GM18507 (cell line): Measurements from ENCODE around the gene TGFB2.

Source experiments
- DNase-seq: peaks from one replicate; pipeline ENCODE4 v3.0.0; 2011; ENCODE audit warnings: low read depth; ENCODE audit not compliant: insufficient read length; ENCODE audit errors: extremely low spot score
- FAIRE-seq: peaks from 2 replicates; lab custom pipeline; 2011; peaks lifted over from hg19 to GRCh38; lab: Jason Lieb, UNC

Gene TGFB2

DNA sequence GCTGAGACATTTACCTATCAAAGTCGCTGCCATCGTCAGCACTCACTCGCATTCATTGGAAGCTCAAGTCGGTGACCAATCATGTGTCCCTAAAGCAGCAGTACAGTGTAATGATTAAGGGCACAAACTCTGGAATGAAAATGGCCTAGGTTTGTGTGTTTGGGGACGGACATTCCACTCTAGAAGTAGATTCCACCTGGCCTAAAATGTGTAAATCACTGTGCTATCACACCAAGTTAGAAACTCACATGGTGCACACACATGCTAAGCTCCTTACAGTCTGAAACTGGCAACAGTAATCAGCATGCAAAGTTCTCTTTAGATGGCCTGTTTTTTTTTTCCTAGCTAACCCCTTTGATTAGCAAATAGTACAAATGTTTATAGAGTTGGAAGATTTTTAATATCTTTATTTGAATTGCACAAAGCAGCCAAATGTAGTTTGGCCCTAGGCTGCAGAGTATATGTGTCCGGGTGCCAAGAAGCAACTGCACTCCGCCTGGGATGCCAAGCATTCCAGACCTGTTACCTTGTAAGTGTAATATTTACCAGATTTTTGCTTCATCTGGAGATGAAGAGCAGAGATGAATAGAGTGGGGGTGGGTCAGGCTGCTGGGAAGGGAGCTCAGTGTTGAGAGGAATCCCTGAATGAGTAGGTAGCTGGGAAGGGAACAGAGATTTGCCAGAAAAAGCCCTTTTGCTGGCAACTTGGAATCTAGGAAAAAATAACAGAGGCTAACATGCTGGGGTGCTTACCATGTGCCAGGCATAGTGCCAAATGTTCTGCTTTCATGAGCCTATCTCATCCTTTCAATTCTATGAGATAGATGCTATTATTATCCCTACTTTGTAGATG, 35.2 kb downstream of the TGFB2 start:
- no peak for FAIRE-seq

GRCh38 chr1:218382261-218382660, 37.1 kb downstream of the TGFB2 start:
- FAIRE-seq (no peak), DNase-seq (no peak)

More for the DNA sequence above, 35.2 kb downstream of the TGFB2 start:
- DNase-seq, result no peak

DNA sequence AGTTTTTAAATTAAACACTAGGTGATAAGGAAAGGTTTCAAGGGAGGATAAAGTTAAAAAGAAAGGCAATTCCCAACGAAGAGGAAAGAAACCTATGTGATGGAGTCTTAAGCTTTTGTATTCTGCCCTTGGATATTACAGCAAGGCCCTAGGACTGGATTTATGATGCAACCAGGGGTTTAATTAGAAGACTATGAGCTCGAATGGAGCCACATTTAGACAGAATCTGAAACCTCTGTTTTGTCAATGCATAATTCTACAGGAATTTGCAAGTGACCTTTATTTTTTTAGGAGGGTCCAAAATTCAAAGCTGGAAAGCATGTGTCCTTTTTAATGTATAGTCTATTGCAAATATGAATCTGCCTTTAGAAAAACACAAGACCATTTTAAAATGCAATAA, 37.9 kb downstream of the TGFB2 start:
- DNase-seq (no peak), FAIRE-seq (no peak)

GRCh38 chr1:218383681-218384080, 38.5 kb downstream of the TGFB2 start:
- DNase-seq (no peak), FAIRE-seq (no peak)

GRCh38 chr1:218384581-218384993, 39.5 kb downstream of the TGFB2 start:
- FAIRE-seq (no peak), DNase-seq (no peak)

DNA sequence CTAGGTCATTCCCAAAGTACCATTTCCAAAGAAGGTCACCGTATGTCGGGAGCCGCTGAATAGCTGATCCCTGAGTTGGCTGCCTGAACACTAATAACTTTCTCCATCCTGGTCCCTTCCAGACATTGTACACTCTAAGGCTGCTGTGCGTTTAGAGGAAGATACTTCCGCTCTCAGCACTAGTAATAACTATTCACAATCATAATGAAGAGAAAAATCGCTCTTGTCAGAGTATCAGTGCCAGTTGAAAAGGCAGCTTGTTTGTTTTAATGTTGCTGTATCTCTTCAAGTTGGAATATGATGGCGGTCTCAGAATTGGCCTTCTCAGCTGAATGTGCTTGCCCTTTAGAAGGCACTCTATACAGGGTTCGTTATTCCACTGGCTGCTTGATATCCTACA, 43.5 kb downstream of the TGFB2 start:
- DNase-seq (no peak), FAIRE-seq (no peak)

DNA sequence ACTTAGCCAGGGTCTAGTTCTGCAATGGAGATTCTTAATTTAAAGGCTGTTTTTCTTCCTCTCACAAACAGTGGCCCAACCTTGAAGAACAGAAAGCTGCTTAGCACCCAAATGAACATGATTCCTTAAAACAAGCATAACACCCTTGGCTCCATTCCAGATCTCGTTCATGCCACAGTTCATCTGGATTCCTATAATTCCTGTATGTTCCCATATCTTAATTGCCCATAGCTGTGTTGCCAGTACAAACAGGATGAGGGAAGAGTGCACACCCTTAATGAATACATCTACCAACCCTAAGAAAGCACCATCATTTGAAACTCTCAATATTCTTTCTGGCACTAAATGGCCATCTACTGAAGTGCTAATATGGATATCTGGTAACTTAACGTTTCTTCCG, 45.5 kb downstream of the TGFB2 start:
- FAIRE-seq (no peak), DNase-seq (no peak)

DNA sequence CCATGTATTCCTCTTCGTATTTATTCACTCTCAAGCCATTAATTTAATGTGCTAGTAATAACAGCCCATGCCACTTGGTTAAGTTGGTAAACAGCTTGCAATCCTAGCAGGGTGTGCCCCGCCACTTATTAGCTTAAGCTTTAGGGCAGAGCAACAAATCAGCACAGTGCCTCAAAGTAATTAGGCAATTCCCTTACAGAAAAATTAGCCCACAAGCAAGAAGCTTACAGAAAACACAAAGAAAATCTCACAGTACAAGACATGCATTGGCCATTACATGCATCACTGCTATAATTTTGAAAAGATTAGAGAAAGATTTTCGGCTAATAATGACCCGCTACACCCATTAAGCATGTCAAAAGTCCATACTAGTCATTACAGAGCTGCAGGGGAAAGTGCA, 47.6 kb downstream of the TGFB2 start:
- DNase-seq, result no peak
- no peak for FAIRE-seq

GRCh38 chr1:218394416-218394815, 49.3 kb downstream of the TGFB2 start:
- no peak for DNase-seq
- no peak for FAIRE-seq

GRCh38 chr1:218394989-218395388, 49.9 kb downstream of the TGFB2 start:
- FAIRE-seq (no peak), DNase-seq (no peak)

DNA sequence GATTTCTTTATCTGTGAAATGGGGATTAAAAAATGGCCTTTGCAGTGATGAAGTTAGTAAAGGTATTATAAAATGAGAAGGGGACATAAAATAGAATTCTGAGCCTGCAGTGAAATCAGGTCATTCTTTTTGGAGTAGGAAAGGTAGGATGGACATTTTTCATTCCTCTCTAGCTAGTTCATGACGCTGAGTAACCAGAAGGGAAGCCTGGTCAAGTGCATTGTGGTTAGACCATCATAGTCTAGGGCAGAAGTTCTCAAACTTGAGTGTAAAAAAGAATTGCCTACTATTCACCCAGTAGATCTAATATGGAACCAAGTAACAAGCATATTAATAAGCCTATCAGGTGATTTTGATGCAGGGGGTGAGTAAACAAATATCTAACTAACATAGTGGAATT, 50.8 kb downstream of the TGFB2 start:
- DNase-seq (no peak), FAIRE-seq (no peak)

DNA sequence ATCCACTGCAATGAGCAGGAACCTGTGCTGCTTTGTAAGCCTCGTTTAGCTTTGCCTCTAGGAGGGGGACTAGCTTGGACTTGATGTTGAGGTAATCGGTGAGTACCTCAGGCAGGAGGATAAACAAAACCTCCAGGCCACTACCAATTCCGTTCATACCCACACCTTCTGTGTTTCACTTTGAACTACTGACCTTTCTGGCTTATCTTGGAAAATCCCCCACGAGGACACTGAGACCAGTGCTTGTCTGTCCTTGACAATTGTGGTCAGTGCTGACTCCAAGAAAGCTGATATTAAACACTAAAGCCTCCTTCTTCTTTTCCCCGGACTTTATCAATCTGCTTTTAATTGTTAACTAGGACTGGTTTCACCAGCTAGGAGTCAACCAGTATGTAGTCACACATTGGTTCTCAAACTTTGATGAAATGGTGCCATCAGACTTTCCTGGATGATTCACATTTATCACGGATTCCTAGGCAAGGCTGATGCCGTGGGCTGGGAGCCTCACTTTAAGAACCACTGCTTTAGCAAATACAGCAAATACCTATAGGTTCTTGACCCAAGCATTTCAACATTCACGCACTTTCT, 52.7 kb downstream of the TGFB2 start:
- no peak for FAIRE-seq
- no peak for DNase-seq

DNA sequence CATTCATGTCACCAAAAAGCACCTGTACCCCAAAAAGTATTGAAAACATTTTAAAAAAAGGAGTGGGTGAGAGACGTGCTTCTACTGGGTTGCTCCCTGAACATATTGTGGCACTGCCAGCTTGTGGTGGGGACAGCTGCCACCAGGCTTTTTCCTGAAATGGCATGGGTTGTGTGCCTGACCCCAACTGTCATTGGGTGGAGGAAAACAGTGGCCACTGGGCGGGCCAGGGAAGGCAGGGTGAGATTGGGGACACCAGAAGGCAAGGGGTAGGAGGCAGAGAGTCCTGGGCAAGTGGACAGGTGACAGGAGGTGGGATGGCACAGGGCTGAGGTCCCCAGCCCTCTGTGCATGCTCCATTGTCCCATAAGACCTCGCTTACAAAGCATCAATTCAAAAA, 55.5 kb downstream of the TGFB2 start:
- FAIRE-seq, result no peak
- no peak for DNase-seq

DNA sequence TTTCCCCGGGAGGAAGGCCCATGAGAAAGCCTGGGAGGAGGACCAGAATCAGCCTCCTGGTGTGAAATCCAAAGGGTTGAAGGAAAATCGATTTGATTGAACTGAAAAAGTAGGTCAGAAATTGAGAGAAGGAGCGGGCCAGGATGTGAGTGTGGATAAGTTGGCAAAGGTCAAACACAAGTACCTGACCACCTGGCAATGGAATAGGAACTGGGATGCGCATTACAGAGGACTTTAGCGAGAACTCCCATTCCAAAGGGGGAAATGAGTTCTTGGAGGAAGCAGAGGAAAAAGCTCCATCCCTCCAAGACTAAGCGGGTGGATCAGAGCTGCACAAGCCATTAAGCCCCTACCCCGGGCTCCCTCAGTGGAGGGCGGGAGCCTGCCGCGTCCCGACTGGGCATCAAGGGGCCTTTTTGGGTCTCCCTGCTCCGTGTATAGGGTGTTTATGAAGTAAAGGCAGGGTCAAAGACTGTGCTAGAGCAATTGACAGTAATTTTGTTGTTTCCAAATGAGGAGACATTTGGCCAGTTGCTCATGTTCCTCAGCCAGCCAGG, 56.4 kb downstream of the TGFB2 start:
- no peak for DNase-seq
- FAIRE-seq, result no peak

DNA sequence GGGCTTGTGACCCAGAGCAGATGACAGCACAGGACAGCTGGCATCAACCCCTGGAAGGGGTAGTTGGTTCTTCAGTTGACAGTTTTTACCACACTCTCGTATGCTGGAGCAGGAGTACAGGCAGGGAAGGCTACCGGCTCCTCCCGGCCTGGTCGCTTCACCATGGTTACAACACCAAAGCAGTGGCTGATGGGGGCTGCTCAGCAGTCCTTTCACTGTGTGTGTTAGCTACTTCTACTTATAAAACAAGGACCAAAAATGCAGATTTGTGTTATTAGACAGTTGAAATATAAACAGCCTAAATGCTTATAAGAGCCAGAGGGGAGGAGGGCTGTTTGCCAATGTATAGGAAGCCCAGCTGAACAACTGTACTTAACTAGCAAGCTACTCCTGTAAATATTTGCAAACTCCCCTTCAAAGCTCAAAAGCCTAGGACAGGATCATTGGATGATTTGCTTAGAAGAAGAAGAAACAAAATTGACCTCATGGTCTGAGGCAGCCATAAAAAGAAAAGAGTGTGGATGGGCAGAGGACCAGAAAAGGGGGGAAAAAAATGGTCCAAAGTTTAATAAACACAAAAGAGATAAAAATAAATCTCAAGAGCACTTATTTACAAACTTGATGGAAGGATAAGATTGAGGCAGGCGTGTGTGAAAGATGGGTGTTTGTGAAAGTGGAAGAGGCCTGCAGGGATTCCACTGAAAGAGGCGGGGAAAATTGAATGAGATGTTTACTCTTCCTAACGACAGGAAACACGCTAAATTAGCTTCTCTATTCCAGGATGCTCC, 57.1 kb downstream of the TGFB2 start:
- FAIRE-seq, result no peak
- no peak for DNase-seq

DNA sequence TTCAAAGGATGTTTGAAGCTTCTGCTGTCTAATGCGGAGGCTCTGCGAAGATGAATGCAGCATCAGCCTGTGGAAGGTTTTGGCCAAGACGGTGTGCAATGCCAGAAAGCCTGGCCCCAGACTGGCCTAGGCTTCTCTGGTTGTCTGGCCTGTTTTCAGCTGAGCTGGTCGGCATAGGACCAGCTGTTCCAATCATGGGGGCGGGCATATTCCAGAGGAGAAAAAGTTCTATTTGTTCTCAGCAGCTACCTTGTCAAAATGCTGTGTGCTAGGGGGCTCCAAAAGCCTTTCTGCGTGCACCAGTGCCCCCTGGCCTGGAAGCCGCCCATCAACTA, 57.6 kb downstream of the TGFB2 start:
- FAIRE-seq (no peak), DNase-seq (no peak)

GRCh38 chr1:218403300-218403699, 58.2 kb downstream of the TGFB2 start:
- FAIRE-seq, result no peak
- DNase-seq, result no peak

DNA sequence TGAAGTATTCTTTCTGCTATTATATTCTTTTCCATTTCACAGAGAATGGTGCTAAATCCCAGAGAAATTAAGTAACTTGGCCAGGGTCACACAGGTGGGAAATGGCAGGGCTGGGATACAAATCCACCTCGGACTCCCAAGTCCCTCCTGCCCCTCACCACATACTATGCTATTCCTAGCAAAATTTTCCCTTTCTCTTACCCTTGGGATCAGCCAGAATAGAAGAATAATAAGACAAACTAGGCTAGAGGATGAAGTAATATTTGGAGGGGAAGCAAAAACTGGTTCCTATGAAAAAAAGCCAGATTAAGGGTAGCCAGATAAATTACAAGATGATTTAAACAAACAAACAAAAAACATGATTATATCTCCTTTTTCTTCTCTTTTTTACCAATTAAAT, 62.5 kb downstream of the TGFB2 start:
- DNase-seq, result no peak
- no peak for FAIRE-seq

DNA sequence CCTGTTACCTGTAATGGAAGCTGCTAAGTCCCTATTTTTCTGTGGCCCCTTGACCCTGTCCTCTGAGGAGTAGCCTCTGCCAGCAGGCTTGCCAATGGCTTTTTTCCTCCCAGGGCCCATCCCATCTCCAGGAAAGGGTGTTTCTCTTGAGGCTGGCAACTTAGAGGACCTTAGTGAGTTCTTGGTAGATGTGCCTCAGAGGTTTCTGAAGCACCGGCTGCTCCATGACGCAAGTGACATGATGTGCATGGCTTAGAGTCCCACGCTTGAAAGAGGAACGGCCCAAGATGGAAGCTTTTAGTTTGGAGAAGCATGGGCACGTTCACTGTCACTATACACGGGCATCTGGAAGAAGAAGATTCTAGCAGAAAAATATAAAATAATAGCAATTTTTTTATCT, 63.0 kb downstream of the TGFB2 start:
- FAIRE-seq (no peak), DNase-seq (no peak)

GRCh38 chr1:218408942-218409341, 63.8 kb downstream of the TGFB2 start:
- no peak for DNase-seq
- FAIRE-seq, result no peak
